Activated T-cell treated with anti-CD3 and anti-CD28 coated beads for 1 hour (primary cell): ENCODE measurements around the gene MPST.

ENCODE experiments used
- DNase-seq: peaks from one replicate; pipeline ENCODE4 v3.0.0-alpha.2; 2020; ENCODE audit warnings: low read depth

MPST gene

DNA sequence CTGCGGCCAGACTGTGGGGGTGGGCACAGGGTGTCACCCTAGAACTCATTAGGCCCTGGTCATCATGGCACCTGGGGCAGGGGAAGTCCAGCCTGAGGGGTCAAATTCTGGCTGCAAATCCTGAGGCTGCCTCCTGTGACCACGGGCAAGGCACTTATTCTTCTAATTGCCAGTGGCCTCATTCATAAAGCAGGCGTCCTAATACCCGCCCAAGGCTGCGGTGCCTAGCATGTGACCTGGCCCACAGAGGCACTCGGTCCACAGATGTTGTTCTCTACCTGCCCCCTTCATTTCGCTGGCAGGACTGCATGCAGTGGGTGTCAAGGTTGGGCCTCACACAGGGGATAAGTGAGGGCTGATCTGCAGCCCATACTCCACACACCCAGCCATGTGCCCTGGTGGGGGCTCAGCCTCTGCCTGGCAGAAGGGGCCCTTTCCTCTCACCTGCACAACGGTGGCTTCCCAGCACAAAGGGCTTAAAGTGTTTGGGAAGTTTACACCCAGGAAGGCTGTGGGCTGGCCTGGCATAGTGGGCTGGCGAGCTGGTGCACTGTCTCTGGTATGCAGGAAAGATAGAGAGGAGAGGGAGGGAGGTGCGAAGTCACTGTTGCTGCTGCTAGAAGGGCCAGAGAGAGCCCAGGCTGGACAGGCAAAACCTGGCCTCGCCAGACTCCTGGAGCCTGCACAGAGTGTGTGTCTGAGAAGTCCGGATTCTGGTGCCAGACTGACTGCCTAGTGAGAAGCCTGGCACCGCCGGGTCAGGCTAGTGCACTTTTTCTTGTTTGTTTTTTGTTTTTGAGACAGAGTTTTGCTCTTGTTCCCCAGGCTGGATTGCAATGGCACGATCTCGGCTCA lies 3.2 kb downstream of the MPST start:
- no peak for DNase-seq

DNA sequence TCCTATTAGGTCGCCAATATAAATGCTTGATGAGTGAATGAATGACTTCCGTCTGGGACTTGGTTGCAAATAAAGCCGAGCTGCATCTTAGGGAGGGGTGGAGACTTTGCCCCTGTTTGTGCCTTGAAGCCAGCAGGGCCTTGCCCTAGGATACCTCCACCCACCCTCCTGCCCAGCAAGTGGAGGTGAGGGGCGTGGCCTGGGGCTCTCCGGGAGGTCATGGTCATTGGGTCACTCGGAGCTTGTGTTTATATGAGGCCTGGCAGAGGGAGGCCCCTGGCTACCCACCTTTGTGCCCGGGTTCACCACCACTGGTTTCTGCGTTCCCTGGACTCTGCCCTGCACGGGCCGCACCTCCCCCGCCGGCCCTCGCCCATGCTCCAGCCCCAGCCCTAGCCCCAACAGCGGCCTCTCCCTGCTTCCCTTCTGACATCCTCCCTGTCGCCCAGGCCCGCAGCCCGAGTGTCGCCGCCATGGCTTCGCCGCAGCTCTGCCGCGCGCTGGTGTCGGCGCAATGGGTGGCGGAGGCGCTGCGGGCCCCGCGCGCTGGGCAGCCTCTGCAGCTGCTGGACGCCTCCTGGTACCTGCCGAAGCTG lies 4.3 kb downstream of the MPST start:
- DNase-seq = no peak

DNA sequence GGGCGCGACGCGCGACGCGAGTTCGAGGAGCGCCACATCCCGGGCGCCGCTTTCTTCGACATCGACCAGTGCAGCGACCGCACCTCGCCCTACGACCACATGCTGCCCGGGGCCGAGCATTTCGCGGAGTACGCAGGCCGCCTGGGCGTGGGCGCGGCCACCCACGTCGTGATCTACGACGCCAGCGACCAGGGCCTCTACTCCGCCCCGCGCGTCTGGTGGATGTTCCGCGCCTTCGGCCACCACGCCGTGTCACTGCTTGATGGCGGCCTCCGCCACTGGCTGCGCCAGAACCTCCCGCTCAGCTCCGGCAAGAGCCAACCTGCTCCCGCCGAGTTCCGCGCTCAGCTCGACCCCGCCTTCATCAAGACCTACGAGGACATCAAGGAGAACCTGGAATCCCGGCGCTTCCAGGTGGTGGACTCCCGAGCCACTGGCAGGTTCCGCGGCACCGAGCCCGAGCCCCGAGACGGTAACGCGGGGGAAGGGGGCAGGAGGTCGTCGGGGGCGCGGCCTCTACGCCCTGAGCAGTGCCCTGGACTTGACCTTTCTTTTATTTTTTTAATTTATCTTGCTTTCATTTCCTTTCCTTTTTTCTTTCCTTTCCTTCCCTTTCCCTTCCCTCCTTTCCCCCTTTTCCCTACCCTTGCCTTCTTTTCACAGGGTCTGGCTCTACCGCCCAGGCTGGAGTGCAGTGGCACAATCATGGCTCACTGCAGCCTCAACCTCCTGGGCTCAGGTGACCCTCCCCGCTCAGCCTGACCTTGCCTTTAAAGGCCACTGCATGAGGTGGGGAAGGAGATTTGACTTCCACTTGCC lies 5.0 kb downstream of the MPST start:
- DNase-seq = no peak

DNA sequence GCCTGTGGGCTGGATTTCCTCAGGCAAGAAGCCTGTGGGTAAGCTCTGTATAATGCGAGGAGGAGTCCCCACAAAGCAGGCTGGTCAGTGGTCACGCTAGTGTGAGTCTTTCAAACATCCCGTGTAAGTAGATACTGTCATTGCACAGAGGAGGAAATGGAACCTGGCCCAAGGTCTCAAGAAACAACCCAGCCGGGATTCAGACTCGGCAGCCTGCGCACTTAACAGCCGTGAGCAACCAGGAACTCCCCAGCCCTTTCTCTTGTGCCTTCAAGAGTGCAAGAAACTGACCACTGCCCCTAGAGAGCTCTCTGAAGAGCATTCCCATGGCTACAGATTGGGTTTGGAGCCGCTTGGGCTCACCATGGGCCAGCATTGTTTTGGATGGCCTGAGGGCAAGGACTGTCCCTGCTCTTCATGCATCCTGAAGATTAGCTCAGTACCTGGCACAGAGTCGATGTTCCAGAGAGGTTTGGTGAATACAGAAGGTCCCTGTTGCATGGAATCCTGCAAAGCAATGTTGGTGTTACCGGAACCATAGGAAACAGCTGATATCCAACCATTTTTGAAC lies 6.0 kb downstream of the MPST start:
- DNase-seq = no peak

DNA sequence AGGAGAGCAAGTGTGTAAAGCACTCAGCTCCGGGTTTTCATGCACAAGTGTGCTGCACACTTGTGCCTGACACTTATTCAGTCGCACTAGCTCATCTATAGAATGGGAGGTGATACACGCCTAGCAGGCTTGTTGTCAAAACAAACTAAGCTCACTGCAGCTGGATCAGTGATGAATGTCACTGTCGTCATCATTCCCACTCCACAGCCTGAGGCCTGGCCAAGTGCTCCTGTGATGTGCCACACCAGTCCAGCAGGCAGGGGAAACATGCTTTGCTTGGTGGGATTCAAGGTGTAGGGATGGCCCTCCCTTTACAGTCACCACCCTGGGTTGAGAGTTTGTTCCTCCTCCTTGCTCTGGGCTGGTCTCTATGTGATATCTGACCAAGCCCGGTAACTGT lies 6.8 kb downstream of the MPST start:
- no peak for DNase-seq

DNA sequence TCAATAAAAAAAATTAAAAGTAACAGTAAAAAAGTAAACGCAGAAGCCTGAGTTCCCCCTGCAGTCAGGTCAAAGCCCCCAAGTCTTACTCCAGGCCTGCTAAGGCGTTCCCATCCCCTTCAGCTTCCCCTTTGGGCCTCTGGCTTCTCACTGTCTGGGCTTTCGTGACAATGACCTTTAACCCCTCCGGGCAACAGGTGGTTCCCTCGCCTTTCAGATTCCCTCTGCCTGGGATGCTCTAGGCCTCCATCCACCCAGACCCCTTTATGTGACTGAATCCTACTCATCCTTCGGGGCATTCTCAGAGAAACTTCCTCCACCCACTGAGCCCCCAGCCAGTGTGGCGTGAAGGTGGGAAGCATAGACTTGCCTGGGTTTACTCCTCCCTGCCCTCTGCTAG lies 8.0 kb downstream of the MPST start:
- no peak for DNase-seq

DNA sequence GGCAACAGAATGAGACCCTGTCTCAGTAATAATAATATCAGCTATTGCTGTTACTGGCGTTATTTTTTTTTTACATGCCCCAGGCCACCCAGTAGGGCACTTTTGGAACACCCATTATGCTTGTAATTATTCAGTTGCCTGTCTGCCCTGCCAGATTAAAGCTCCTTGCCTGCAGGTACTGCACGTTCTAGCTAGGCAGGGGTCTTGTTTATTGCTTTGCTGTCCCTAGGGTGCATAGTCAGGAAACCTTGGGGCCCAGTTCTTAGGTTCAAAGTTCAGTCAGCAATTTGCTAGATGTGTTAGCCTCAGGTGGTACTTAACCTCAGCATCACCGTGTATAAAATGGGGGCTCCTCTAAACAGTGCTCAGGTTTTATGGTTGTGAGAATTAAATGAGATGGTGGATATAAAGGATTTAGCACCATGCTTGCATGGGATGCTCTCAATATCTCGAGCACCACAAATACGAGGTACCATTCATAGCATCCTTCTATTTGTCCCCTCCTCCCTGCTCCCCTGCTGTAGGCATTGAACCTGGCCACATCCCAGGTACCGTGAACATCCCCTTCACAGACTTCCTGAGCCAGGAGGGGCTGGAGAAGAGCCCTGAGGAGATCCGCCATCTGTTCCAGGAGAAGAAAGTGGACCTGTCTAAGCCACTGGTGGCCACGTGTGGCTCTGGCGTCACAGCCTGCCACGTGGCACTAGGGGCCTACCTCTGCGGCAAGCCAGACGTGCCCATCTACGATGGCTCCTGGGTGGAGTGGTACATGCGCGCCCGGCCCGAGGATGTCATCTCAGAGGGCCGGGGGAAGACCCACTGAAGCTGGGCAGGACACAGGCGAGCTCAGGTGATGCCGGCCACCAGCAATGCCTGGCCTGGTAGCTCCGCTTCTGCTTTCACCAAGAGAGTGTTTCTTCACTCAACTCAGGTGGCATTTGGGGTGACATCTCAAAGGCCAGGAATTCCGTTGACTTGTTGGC lies 9.4 kb downstream of the MPST start:
- no peak for DNase-seq

DNA sequence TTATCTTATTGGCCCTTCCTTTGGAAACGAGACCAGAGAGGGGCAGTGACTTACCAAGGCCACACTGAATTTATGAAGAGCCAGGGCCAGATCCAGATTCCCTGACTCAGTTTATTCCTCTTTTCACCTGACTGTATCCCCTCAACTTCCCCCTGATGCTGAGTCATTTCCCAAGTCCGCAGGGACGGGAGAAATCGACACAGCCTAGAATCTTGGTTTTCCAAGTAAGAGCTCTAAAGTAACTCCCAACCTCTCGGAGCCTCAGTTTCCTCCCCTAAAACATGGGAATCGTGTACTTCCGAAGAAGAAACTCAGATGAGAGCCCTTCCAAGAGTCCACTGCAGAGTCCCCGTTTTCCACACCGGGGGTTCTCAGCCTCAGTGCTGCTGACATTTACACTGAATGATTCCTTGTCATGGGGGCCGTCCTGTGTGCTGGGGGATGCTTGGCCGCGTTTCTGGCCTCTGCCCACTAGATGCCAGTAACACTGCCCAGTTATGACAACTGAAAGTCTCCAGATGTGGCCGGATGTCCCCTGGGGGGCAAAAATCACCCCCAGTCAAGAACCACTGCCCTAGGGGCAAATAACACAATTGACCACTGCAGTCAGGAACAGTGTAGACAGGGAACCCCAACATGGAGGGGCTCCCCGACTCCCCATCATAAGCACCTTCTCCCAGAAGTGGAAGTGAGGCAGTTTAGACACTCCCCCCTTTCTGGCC lies 11.2 kb downstream of the MPST start:
- no peak for DNase-seq

DNA sequence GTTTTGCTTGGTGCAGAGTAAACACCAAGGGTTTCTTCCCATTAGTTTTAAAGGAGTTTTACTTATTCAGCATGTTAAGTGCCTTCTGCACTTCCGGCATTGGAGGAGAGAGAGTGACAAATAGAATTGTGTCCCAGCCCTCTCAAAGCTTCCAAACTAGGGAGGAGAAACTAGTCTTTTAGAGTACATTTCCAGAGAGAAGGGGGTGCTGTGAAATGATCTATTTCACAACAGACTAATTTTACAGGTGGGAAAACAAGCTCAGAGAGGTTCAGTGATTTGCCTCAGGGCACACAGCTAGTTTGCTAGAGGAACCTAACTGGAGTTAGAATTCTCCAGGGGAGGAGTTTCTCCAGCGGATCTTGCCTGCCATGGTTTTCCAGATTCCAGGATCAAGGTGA lies 12.6 kb downstream of the MPST start:
- DNase-seq = no peak

DNA sequence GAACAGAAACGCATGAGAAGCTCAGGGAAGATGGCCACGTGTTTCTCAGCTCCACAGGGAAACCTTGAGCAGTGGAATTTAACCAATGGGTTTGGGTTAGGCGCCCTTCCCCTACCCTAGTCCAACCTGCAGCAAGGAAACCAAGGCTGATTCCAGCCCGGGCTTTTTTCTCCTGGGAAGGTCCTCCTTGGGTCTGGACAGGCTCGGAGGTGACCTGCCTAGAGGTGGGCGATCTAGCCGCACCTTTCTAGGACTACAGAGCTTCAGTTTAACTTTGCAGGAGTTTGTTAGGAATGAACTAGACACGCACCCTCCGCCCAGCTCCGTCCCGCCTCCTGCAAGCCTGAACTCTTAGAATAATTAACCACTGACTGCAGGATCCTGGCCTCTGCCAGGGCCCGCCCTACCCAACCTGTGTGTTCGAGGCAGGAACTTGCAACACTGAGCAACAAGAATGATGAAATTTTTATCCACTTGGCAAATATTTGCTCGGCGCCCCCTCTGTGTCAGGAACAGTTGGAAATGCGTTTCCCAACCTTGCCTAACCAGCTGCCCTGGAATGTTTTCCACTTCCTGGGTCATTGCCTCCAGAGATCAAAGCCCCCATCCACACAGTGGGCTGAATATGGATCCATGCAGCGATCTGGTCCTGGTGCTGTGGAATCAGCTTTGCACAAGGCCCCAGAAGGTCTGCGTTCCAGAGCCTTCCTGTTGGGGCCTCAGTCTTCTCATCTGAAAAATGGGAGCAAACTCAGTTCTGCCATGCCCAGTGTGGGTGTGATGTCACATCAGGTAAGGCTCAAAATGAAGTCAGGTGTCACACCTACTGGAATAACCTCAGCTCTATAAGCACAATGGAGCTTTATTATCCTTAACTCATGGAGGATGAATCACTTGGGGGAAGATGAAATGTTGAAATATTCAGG lies 13.3 kb downstream of the MPST start:
- DNase-seq = no peak

DNA sequence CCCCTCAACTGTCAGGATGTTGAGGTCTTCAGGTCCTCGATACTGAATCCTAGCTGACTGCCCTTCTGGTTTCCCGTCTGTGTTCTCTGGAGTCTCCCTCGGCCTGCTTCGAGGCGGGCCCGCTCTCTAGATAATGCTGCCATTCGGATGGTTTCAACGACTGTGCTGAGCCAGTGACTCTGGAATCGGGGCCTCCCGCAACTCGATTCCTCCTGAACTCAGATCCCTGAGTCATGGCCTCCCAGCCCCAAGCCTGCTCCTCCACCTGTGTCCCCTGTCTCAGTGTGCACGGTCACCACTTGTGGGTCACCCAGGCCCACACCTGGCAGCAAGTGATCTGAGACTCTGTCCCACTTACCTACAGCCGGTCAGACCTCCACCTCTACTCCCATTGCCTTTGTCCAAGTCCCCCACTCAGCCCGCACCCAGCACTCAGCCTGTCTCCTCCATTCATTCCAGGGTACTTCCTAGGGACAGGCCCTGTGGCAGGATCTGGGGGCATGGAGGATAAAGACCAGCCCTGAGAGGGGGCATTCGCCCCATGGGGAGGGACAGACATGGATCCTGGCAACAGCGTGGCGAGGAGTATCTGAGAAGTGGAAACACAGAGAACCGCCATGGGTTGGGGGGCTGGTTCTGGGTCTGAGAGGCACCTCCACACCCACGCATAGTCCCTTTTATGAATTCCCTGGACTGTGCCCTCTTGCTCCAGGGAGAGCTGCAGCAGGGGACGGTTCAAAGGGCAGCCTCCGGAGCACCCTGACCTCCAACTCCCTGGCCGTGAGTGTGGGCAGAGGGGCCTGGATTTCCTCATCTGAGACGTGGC lies 14.3 kb downstream of the MPST start:
- no peak for DNase-seq

DNA sequence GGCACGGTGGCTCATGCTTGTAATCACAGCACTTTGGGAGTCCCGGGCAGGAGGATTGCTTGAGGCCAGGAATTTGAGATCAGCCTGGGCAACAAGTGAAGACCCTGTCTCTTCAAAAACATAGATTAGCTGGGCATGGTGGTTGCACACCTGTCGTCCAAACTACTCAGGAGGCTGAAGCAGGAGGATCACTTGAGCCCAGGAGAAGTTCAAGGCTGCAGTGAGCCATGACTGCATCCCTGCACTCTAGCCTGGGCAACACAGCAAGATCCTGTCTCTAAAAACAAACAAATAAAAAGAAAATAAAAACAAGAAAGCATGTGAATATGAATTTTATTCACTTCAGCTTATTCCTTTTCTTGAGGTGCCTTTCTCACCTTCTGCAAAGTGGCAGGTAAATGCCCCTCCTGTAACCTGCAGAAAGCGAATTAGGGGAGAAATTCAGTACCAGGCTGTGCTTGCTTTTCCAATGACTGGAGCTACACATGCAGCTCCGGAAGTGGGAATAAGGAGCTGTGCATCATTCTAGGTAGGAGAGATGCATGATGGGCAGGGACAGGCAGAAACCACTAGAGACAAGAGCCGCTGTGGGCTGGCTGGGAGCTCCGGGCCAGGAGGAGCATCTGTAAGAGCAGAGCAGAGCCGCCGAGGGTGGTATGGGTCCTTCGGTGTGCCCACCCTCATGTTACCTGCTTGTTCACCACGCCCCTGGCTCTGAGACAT lies 17.3 kb downstream of the MPST start:
- DNase-seq = no peak

DNA sequence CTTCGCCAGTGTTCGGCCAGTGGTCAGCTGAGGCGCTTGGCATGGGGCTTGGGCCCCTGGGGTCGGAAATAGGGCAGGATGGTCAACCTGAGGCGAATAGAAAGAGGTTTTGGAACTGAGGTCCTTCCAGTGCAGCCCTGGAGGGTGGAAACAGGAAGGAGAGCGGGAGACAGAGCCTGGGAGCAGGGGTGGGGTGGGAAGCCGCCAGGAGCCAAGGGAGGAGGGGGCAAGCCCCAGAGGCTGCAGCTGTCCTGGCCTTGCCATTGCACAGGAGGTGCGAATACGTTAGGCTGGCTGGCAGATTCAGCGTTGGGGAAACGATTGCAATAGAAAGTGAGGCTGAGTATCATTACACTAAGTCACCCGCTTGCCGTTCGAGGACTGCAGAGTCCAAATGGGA lies 18.1 kb downstream of the MPST start:
- DNase-seq = no peak

DNA sequence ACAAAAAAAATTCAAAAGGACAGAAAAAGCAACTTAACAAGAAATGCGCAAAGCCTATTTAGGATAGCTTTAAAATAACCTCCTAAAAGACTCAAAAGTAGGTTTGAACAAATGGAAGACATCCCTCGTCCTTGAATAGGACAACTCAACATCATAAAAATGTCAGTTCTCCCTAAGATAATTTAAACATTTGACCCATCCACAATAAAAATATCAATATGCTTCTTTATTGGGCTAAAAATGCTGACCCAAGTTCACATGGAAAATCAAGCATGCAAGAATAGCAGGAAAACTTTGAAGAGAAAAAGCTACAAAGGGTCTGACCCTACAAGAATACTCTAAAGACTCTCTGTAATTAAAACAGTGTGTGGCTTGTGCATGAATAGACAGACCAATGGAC lies 19.9 kb downstream of the MPST start:
- DNase-seq = no peak

DNA sequence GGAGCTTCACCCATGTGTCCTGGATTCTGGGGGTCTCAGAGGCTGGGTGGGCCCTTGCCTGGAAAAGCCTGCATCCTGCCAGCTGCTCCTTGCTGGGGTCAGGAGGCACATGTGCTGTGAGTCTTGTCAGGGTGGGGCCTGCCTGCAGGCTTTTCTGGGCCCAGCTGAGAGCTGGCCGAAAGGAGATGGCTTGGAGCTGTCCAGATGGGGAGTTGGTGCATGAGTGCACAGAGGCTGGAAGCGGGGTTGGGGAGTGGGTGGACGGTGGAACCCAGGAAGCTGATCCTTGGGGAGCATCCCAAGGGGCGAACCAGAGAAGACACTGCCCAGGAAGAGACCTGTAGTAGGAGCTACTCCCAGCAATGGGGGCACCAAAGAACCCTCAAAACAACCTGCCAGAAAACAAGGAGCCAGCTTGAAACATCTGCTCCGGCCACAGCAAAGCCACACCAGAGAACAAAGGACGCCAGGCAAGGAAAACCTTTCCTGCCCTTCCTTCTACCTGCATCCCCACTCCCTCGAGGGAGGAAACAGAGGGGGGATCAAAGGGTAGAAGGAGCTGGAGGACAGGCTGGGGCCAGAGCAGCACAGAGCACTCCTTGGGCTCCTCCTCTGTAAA lies 23.8 kb downstream of the MPST start:
- DNase-seq = no peak

DNA sequence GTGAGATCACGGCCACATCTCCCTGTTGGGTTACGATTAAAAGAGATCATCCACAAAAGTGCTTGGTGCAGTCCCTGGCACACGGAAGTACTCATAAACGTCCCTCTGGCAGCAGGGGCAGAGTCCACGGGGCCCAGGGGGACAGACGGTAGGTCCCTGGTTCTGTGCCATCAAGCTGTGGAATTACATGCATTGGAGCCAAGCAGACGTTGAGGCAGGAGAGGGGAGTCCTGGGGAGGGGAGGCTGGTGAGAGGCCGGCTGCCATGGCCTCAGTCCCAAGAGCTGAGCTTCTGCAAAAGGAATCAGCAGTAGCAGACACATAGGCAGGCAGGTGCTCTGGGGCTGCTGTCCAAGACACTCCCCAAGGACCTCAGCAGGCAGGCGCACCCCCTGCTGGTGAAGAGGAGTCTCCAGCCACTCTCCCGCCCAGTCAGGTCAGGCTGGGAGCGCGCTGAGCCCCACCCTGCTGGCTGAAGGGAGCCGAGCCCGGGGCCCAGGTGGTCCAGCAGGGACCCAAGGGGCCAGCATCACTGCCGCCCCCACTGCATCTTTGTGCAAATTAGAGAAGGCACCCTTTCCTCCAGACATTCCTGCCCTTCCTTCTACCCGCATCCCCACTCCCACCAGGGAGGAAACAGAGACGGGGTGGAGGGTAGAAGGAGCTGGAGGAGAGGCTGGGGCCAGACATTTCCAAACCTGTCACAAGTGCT lies 24.4 kb downstream of the MPST start:
- DNase-seq = peak; percentile 19
